Heart left ventricle (tissue), 13 donors: ENCODE results near the gene CHIC2.

Experiments used
- CTCF ChIP-seq, 12 donors: fragments of 200-600 bp; sonication (generic) in 4 of 12; IDR thresholded peaks; one replicate each; pipeline versions ENCODE4 v1.5.0 to v1.8.0; 2018 to 2022; ENCODE audit warnings: antibody characterized with exemption in 12 of 12, mild to moderate bottlenecking in 5 of 12
- POLR2A ChIP-seq, 2 donors: fragments of 450-650 bp; IDR thresholded peaks; one replicate each; pipeline ENCODE4 v1.6.1; 2017; ENCODE audit warnings: antibody characterized with exemption in 2 of 2, mild to moderate bottlenecking in 2 of 2, moderate library complexity in 2 of 2
- donor health status: ischemic (EF 13 %, LVEDD 7.1; RV severe dilation, severe dysfunction).
- donor health status: DM: no; HTN: yes; CAD: no.
- donor health status: DM: no; HTN: no; CAD: no.
- donor health status: ischemic (EF 25% LVEDD 6.9; RV normal size, moderate dysfunction).
- donor health status: ischemic (EF 25% LVEDD 5.7; RV mildly dilated, moderate dysfunction).
- donor health status: ischemic (EF 35%, LVEDD 5.7; RV mildly dilated, moderate dysfunction).
- donor health status: nonischemic (EF 11% LVEDD 7.7; RV severe dilation, severe dysfunction).
- donor health status: DM: yes; HTN: yes; CAD: no.
- donor health status: PGD.
- donor health status: ischemic (EF 29% LVEDD 5.4; RV normal size, mild dysfunction).
- donor health status: nonischemic (EF 23%, LVEDD 6.1; RV moderate dilation, normal function).

- TF ChIP-seq CTCF (IDR thresholded peaks at IDR 0.05) (no peak), POLR2A (IDR thresholded peaks at IDR 0.05) (no peak)
Measured at GRCh38 chr4:53991821-53992220, 72.6 kb downstream of the CHIC2 start.
